ENCODE data around the gene LRMDA. TPM values are rescaled to one million over a fixed set of nuclear protein-coding genes. Genes with fewer than 3 reads are reported as not detected.

LRMDA gene
- total RNA-seq, 1 donor from 2014 or later = 0.96 TPM

- DNase-seq (ENCODE audit: low spot score in 2 of 2) = no peak
- no peak overlapping the region for H3K4me3 ChIP-seq
- intact Hi-C loops (cut with DNase I) = no loop called here
- peak overlapping the region in 1 of 2 donors; percentile 28 for H3K27ac ChIP-seq
- TF ChIP-seq CTCF (IDR thresholded peaks at IDR 0.05) = no peak
- no peaks in the 10 kb centered on the region for H3K4me1 ChIP-seq
- H3K36me3 ChIP-seq = no peaks in the 10 kb centered on the region
- H3K27me3 ChIP-seq = no peaks in the 10 kb centered on the region
- no peaks in the 10 kb centered on the region for H3K9me3 ChIP-seq
Observed at GRCh38 chr10:76115131-76115470, 683.7 kb downstream of the LRMDA start.

- Histone ChIP-seq H3K4me1 (no peaks in the 10 kb centered on the region), H3K9me3 (no peaks in the 10 kb centered on the region), H3K4me3 (no peak overlapping the region), H3K27me3 (no peaks in the 10 kb centered on the region), H3K36me3 (no peaks in the 10 kb centered on the region), H3K27ac (peak overlapping the region in 1 of 2 donors; percentile 28)
- TF ChIP-seq CTCF (IDR thresholded peaks at IDR 0.05) = no peak
- intact Hi-C loops (cut with DNase I) = no loop called here
- no peak for DNase-seq (ENCODE audit: low spot score in 2 of 2)
Observed at GRCh38 chr10:76115471-76116155, 684.2 kb downstream of the LRMDA start.

GRCh38 chr10:76116523-76116922 is 685.1 kb downstream of the LRMDA start:
- Histone ChIP-seq H3K27me3 (no peaks in the 10 kb centered on the region), H3K4me3 (no peak overlapping the region), H3K27ac (no peak overlapping the region), H3K4me1 (no peaks in the 10 kb centered on the region), H3K9me3 (no peaks in the 10 kb centered on the region), H3K36me3 (no peaks in the 10 kb centered on the region)
- no peak for DNase-seq (ENCODE audit: low spot score in 2 of 2)
- no peak for TF ChIP-seq CTCF (IDR thresholded peaks at IDR 0.05)
- intact Hi-C loops (cut with DNase I) = no loop called here

- intact Hi-C loops (cut with DNase I) = no loop called here
- no peak for DNase-seq (ENCODE audit: low spot score in 2 of 2)
- Histone ChIP-seq H3K4me3 (no peak overlapping the region), H3K9me3 (no peaks in the 10 kb centered on the region), H3K36me3 (no peaks in the 10 kb centered on the region), H3K27ac (no peak overlapping the region), H3K27me3 (no peaks in the 10 kb centered on the region), H3K4me1 (no peaks in the 10 kb centered on the region)
- TF ChIP-seq CTCF (IDR thresholded peaks at IDR 0.05) = no peak
Observed at GRCh38 chr10:76117949-76118348, 686.5 kb downstream of the LRMDA start.

GRCh38 chr10:76119036-76119435 is 687.6 kb downstream of the LRMDA start:
- TF ChIP-seq CTCF (IDR thresholded peaks at IDR 0.05) = no peak
- Histone ChIP-seq H3K4me3 (no peak overlapping the region), H3K36me3 (no peaks in the 10 kb centered on the region), H3K9me3 (no peaks in the 10 kb centered on the region), H3K4me1 (no peaks in the 10 kb centered on the region), H3K27ac (no peak overlapping the region), H3K27me3 (no peaks in the 10 kb centered on the region)
- no peak for DNase-seq (ENCODE audit: low spot score in 2 of 2)
- intact Hi-C loops (cut with DNase I) = no loop called here

- H3K4me3 ChIP-seq = no peak overlapping the region
- no peaks in the 10 kb centered on the region for H3K36me3 ChIP-seq
- no peak for DNase-seq (ENCODE audit: low spot score in 2 of 2)
- H3K9me3 ChIP-seq = no peaks in the 10 kb centered on the region
- no peak for TF ChIP-seq CTCF (IDR thresholded peaks at IDR 0.05)
- intact Hi-C loops (cut with DNase I) = no loop called here
- H3K4me1 ChIP-seq = no peaks in the 10 kb centered on the region
- H3K27ac ChIP-seq = no peak overlapping the region
- H3K27me3 ChIP-seq = no peaks in the 10 kb centered on the region
Observed at GRCh38 chr10:76119515-76119914, 688.1 kb downstream of the LRMDA start.

All from ascending aorta (tissue), 2 donors.